ENCODE results near the gene PLEKHG4.

PLEKHG4 gene

GRCh38 chr16:67265834-67266233, 13.5 kb upstream of the PLEKHG4 start:
- DNase-seq = no peak

- no peak for DNase-seq
Observed at GRCh38 chr16:67268136-67268579, 11.2 kb upstream of the PLEKHG4 start.

DNA sequence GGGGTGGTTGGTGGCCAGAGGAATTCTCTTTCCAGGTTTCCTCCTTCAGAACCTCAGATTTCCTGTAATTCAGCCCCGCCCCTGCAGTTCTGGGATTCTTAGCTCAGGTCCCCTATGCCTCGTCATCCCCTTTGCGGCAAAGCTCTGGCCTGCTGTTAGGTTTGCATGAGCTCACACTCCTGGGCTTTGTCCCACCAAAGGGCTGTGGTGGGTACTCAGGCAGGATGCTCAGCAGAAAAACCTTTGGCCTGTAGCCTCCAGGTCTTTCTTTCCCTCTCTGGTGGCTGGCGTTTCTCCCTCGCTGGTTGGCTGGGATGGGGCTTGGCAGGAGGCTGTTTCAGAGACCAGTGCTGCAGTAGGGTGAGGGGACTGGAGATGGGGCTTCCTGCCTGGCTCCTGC, 9.6 kb upstream of the PLEKHG4 start:
- no peak for DNase-seq

GRCh38 chr16:67270931-67271338, 8.4 kb upstream of the PLEKHG4 start:
- no peak for DNase-seq

- DNase-seq = no peak
Observed at GRCh38 chr16:67271446-67271845, 7.9 kb upstream of the PLEKHG4 start.

GRCh38 chr16:67275321-67275720, 4.0 kb upstream of the PLEKHG4 start:
- no peak for DNase-seq

DNA sequence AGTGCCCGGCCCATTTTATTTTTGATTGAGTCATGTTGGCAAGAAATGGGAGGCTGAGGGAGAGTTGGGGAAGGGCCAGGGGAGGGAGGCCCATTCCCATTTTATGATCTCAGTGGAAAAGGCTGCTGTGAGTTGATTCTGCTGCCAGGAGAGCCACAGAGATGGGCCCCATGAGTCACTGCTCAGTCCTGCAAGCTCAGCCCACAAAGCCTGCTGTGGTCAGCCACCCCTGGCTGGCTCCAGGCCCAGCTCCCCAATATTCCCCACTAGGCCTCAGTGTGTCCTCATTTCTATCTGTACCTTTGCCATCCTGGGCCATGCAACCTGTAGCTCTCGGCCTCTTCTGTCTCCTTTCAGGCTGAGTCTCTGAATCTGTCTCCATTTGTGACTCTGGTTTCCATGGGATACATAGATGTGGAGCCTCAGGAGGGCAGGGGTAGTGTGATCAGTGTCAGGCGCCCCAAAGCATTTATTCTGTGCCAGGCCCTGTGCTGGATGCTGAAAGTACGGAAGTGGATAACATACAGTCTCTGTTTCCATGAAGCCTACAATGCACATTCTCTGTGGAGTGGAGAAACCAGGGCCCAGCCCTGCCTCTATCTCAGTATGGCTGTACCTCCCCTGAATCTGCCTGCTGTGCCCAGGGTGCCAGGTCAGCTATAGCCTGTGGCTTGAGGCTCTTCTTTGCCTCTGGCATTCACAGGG, 1.9 kb upstream of the PLEKHG4 start:
- no peak for DNase-seq

DNA sequence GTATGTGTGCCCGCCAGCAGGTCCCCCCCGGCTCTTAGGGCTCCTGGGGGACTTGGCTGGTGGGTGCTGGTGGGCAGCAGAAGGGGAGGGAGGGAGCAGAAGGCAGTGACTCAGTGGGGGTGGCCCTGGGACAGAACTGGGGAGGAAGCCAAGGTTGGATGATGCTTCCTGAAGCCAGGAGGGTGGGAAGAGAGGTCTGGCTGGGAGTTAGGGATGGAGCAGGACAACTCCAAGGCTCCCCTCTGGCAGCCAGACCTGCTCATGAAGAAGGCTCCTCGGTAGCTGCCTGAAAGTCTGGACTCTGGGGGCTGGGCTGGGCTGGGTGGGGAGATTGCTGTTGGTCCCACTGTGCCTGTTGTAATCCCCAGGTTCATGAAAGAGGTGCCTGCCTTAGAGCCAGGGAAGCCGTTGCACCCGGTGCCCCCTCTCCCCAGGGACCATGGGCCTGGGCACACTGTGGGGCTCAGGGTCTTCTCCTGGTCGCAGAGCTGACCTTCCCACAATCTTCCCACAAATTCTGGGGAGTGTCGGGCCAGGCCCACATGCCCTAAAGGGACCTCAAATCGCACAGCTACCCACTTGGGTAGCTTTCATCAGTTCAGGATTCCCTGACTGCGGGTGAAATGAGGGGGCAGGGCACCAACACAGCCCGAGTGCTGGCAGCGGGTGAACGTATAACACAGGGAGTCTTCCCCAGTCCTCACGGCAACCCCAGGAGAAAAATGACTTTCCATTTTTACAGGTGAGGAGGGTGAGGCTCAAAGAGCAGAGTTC, 1.1 kb upstream of the PLEKHG4 start:
- no peak for DNase-seq

GRCh38 chr16:67278773-67279295, 498 bp upstream of the PLEKHG4 start:
- DNase-seq = no peak

- DNase-seq = no peak
Observed at GRCh38 chr16:67280090-67281015, 1.0 kb downstream of the PLEKHG4 start.

- no peak for DNase-seq
Observed at GRCh38 chr16:67281536-67282446, 2.5 kb downstream of the PLEKHG4 start.

- DNase-seq = no peak
Observed at GRCh38 chr16:67282447-67282805, 3.1 kb downstream of the PLEKHG4 start.

GRCh38 chr16:67283039-67283825, 3.9 kb downstream of the PLEKHG4 start:
- DNase-seq = no peak

DNA sequence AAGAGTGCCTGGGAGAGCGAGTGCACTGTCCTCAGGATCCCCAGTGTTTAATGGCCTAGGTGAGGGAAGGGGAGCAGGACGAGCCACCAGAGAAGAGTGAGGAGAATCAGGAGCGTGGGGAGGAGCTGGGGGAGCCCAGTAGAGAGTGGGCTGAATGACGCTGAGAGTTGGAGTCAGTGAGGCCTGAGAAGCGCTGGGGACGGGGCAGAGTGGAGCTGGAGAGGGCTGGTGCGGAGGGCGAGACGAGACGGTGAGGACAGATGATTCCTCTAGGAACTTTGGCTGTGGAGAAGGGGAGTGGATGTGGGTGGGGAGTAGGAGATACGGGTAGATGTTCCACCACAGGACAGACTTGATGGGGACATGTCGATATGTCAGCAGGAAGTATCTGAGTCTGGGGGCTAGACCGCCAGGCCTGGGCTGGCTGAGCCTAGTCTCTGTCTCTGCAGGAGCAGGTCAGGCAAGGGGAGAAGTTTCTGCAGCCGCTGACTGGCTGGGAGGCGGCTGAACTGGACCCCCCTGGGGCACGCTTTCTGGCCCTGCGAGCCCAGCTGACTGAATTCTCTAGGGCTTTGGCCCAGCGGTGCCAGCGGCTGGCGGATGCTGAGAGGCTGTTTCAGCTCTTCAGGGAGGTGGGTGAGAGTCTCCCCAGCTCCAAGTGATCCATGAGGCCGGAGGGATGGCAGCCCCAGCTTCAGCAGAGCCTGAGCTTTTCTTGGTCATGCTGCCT, 4.7 kb downstream of the PLEKHG4 start:
- no peak for DNase-seq

GRCh38 chr16:67284699-67285646, 5.6 kb downstream of the PLEKHG4 start:
- DNase-seq = no peak

DNA sequence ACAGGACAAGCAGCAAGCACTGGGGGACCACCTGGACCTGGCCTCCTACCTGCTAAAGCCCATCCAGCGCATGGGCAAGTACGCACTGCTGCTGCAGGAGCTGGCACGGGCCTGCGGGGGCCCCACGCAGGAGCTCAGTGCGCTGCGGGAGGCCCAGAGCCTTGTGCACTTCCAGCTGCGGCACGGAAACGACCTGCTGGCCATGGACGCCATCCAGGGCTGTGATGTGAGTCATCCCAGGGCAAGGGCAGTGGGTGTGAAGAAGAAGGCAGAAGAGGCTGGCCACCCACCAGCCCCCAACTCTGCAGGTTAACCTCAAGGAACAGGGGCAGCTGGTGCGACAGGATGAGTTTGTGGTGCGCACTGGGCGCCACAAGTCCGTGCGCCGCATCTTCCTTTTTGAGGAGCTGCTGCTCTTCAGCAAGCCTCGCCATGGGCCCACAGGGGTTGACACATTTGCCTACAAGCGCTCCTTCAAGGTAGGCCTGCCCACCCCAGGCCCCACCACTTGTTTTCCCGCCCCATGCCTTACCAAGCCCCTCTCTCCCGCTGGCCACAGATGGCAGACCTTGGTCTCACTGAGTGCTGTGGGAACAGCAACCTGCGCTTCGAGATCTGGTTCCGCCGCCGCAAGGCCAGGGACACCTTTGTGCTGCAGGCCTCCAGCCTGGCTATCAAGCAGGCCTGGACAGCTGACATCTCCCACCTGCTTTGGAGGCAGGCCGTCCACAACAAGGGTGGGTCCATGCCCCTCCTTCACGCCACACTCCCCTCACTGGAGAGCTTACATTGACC, 7.3 kb downstream of the PLEKHG4 start:
- DNase-seq = no peak

DNA sequence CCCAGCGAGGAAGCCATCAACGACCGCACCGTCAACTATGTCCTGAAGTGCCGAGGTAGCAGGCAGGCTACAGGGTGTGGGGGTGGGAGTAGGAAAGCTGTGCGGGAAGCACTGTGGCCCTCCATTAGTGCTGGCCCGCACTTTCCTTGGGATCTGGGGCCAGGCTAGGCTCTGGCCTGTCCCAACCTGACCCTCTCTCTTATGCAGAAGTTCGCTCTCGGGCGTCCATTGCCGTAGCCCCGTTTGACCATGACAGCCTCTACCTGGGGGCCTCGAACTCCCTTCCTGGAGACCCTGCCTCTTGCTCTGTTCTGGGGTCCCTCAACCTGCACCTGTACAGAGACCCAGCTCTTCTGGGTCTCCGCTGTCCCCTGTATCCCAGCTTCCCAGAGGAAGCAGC, 8.6 kb downstream of the PLEKHG4 start:
- no peak for DNase-seq

DNA sequence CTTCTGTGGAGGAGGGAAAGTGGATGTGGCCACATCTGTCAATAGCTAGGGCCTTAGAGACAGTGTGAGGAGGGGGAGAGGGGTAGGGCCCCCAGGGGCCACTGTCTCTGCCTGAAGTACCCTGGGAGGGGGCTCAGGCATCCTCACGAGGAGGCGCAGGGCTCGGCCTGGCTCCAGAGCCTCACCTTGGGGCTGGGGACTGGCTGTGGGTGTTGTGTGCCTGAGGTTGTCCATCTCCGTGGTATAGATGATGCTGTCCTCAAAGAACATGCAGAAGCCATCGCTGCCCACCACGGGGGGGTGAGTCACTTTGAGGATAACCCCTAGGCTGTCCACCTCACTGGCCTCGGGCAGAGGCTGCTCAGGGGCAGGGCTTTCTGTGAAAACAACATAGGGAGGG, 12.1 kb downstream of the PLEKHG4 start:
- DNase-seq = no peak
